WTC11 (cell line): Measurements from ENCODE around the gene LPCAT3. TPM values are rescaled to one million over a fixed set of nuclear protein-coding genes. Genes with fewer than 3 reads are reported as not detected.

Source experiments
- ATAC-seq: fragments of 200-7000 bp; cut with Tn5 transposase; 2 replicates; pipeline ENCODE4 v1.10.0; 2021; ENCODE audit warnings: mild to moderate bottlenecking, moderate library complexity
- CTCF ChIA-PET: fragments of 300-600 bp; sonication (Branson Sonifier 250); formaldehyde crosslinking; loops from one replicate; lab custom pipeline; 2021; ENCODE audit warnings: antibody characterized with exemption; lab: Charles Lee
- POLR2A ChIA-PET: fragments of 350-600 bp; sonication (Branson Sonifier 250); formaldehyde crosslinking; loops from one replicate; lab custom pipeline; 2021; ENCODE audit warnings: antibody characterized with exemption; lab: Charles Lee
- DNase-seq: peaks from one replicate; pipeline ENCODE4 v3.0.0; 2021; ENCODE audit warnings: low spot score
- H3K27ac Mint-ChIP-seq: 2 replicates; pipeline ENCODE4 v1.8.0; 2021; ENCODE audit warnings: mixed read lengths
- H3K27me3 Mint-ChIP-seq: 2 replicates; pipeline ENCODE4 v1.8.0; 2021; ENCODE audit warnings: low read depth, mild to moderate bottlenecking, moderate library complexity, mixed read lengths
- H3K36me3 Mint-ChIP-seq: 2 replicates; pipeline ENCODE4 v1.8.0; 2021; ENCODE audit warnings: mixed read lengths
- H3K4me1 Mint-ChIP-seq: 2 replicates; pipeline ENCODE4 v1.8.0; 2022; ENCODE audit warnings: mixed read lengths
- H3K4me3 Mint-ChIP-seq: 2 replicates; pipeline ENCODE4 v1.8.0; 2021; ENCODE audit warnings: mild to moderate bottlenecking, moderate library complexity, mixed read lengths
- H3K9me3 Mint-ChIP-seq: 2 replicates; pipeline ENCODE4 v1.8.0; 2021; ENCODE audit warnings: mixed read lengths
- ATF2 ChIP-seq: sonication (generic); formaldehyde crosslinking; IDR thresholded peaks from 2 replicates; pipeline ENCODE4 v1.8.1; 2022; ENCODE audit warnings: low read depth, missing genetic modification reagents, borderline replicate concordance
- CDX4 ChIP-seq: fragments of 250-450 bp; sonication (Bioruptor Pico); IDR thresholded peaks from 2 replicates; pipeline ENCODE4 v1.9.0; 2021; ENCODE audit warnings: moderate library complexity, mild to moderate bottlenecking, inconsistent platforms, borderline replicate concordance
- E2F1 ChIP-seq: sonication (generic); formaldehyde crosslinking; IDR thresholded peaks from 2 replicates; pipeline ENCODE4 v1.8.0; 2022; ENCODE audit warnings: mild to moderate bottlenecking, missing genetic modification reagents
- E2F5 ChIP-seq: sonication (generic); formaldehyde crosslinking; IDR thresholded peaks from 2 replicates; pipeline ENCODE4 v1.8.1; 2022; ENCODE audit warnings: mild to moderate bottlenecking, moderate library complexity, missing genetic modification reagents
- EMX1 ChIP-seq: fragments of 250-450 bp; sonication (Bioruptor Pico); IDR thresholded peaks from 2 replicates; pipeline ENCODE4 v1.8.0; 2021; ENCODE audit warnings: mild to moderate bottlenecking
- ERG ChIP-seq: fragments of 250-450 bp; sonication (Bioruptor Pico); IDR thresholded peaks from 2 replicates; pipeline ENCODE4 v1.8.0; 2021; ENCODE audit warnings: mild to moderate bottlenecking
- ESRRA ChIP-seq: sonication (generic); formaldehyde crosslinking; IDR thresholded peaks from 2 replicates; pipeline ENCODE4 v1.8.1; 2022; ENCODE audit warnings: mild to moderate bottlenecking, missing genetic modification reagents, borderline replicate concordance
- FOXJ3 ChIP-seq: sonication (generic); formaldehyde crosslinking; IDR thresholded peaks from 2 replicates; pipeline ENCODE4 v1.9.0; 2021; ENCODE audit warnings: missing genetic modification reagents, mild to moderate bottlenecking, borderline replicate concordance
- FOXK1 ChIP-seq: sonication (generic); formaldehyde crosslinking; IDR thresholded peaks from 2 replicates; pipeline ENCODE4 v1.8.0; 2022; ENCODE audit warnings: mild to moderate bottlenecking, moderate library complexity, missing genetic modification reagents
- GTF2I ChIP-seq: fragments of 250-450 bp; sonication (Bioruptor Pico); conservative IDR thresholded peaks from 2 replicates; pipeline ENCODE4 v1.4.0; 2021; ENCODE audit warnings: mild to moderate bottlenecking
- MXD4 ChIP-seq: fragments of 250-450 bp; sonication (Bioruptor Pico); IDR thresholded peaks from 2 replicates; pipeline ENCODE4 v1.8.0; 2021; ENCODE audit warnings: mild to moderate bottlenecking, moderate library complexity, borderline replicate concordance
- NR1H2 ChIP-seq: sonication (generic); formaldehyde crosslinking; IDR thresholded peaks from 2 replicates; pipeline ENCODE4 v1.9.0; 2021; ENCODE audit warnings: mild to moderate bottlenecking, moderate library complexity, missing genetic modification reagents
- PRDM15 ChIP-seq: sonication (generic); formaldehyde crosslinking; IDR thresholded peaks from 2 replicates; pipeline ENCODE4 v1.8.0; 2022; ENCODE audit warnings: missing genetic modification reagents
- RORB ChIP-seq: fragments of 250-450 bp; sonication (Bioruptor Pico); IDR thresholded peaks from 2 replicates; pipeline ENCODE4 v1.9.0; 2021; ENCODE audit warnings: mild to moderate bottlenecking
- TP53 ChIP-seq: sonication (generic); formaldehyde crosslinking; IDR thresholded peaks from 2 replicates; pipeline ENCODE4 v1.8.1; 2023; ENCODE audit warnings: mild to moderate bottlenecking, missing genetic modification reagents
- USF2 ChIP-seq: sonication (generic); formaldehyde crosslinking; IDR thresholded peaks from 2 replicates; pipeline ENCODE4 v1.8.1; 2023; ENCODE audit warnings: mild to moderate bottlenecking, missing genetic modification reagents, moderate library complexity
- ZBTB21 ChIP-seq: sonication (generic); formaldehyde crosslinking; IDR thresholded peaks from 2 replicates; pipeline ENCODE4 v1.8.1; 2023; ENCODE audit warnings: mild to moderate bottlenecking, missing genetic modification reagents, borderline replicate concordance
- ZNF281 ChIP-seq: sonication (generic); formaldehyde crosslinking; IDR thresholded peaks from 2 replicates; pipeline ENCODE4 v1.8.0; 2023; ENCODE audit warnings: mild to moderate bottlenecking, missing genetic modification reagents
- ZNF425 ChIP-seq: fragments of 250-450 bp; sonication (Bioruptor Pico); conservative IDR thresholded peaks from 2 replicates; pipeline ENCODE4 v1.9.0; 2021; ENCODE audit warnings: mild to moderate bottlenecking
- ZNF671 ChIP-seq: fragments of 250-450 bp; sonication (Bioruptor Pico); IDR thresholded peaks from 2 replicates; pipeline ENCODE4 v1.8.0; 2021; ENCODE audit warnings: mild to moderate bottlenecking
- total RNA-seq: library from RNA; stranded (reverse); gene quantifications from 3 replicates; pipeline ENCODE4 v1.2.3, GENCODE V29; 2021

Gene LPCAT3
- total RNA-seq, 1 experiment from 2014 or later = 40.0 TPM

- DNase-seq (no peak), ATAC-seq (no peak)
- Mint-ChIP-seq H3K4me3 (no peak overlapping the region), H3K27ac (no peak overlapping the region), H3K9me3 (no peaks in the 10 kb centered on the region), H3K36me3 (no peaks in the 10 kb centered on the region), H3K4me1 (peaks cover 17% of the 10 kb centered on the region), H3K27me3 (peaks cover 7% of the 10 kb centered on the region; the same call in 1 of the 2 replicates)
- ChIA-PET CTCF (no interaction called here), POLR2A (no interaction called here)
- TF ChIP-seq MXD4 = no peak
- TF ChIP-seq ATF2 (CRISPR knock-in tag) = no peak
- TF ChIP-seq FOXK1 = no peak
- no peak for TF ChIP-seq RORB (CRISPR knock-in tag)
- no peak for TF ChIP-seq E2F5 (CRISPR knock-in tag)
- TF ChIP-seq EMX1 (CRISPR knock-in tag) = no peak
- no peak for TF ChIP-seq ZBTB21 (CRISPR knock-in tag)
- TF ChIP-seq USF2 = no peak
- TF ChIP-seq PRDM15 (CRISPR knock-in tag) = no peak
- no peak for TF ChIP-seq E2F1
- no peak for TF ChIP-seq ZNF671 (CRISPR knock-in tag)
These were observed 46.2 kb upstream of the LPCAT3 start for GRCh38 chr12:7064516-7064915.

- no peak for DNase-seq
- no peak for ATAC-seq
- ChIA-PET CTCF (interaction anchor here (0.6 to 3.2 kb wide), 13 partner anchors 8 to 192 kb away, joined by 3 to 48 read pairs (median 5); partner anchors contain the start of genes C1RL, LPCAT3 and PEX5), POLR2A (interaction anchor here (1.7 kb wide), 1 partner anchor 47 kb away, joined by 7 read pairs; no protein-coding TSS in a partner anchor)
- Mint-ChIP-seq H3K27ac (no peak overlapping the region), H3K27me3 (peaks cover 2% of the 10 kb centered on the region; the same call in 1 of the 2 replicates), H3K36me3 (no peaks in the 10 kb centered on the region), H3K4me3 (no peak overlapping the region), H3K4me1 (peaks cover 17% of the 10 kb centered on the region), H3K9me3 (no peaks in the 10 kb centered on the region)
- TF ChIP-seq ZNF425 = no peak
- no peak for TF ChIP-seq GTF2I (CRISPR knock-in tag)
- TF ChIP-seq FOXJ3 (CRISPR knock-in tag) = no peak
- no peak for TF ChIP-seq ESRRA
- TF ChIP-seq TP53 (CRISPR knock-in tag) = no peak
- TF ChIP-seq NR1H2 (CRISPR knock-in tag) = no peak
- no peak for TF ChIP-seq ERG
- TF ChIP-seq ZNF281 (CRISPR knock-in tag) = no peak
- no peak for TF ChIP-seq CDX4
These were observed 43.3 kb upstream of the LPCAT3 start for GRCh38 chr12:7061596-7061995.
